Testis (tissue), 2 donors: ENCODE data around the gene JMJD6.

Experiments
- POLR2A ChIP-seq: fragments of 450-650 bp; IDR thresholded peaks from one replicate; pipeline ENCODE4 v1.6.1; 2017; ENCODE audit warnings: antibody characterized with exemption, mild to moderate bottlenecking, moderate library complexity
- TF ChIP-seq, protein P1 (sequence below), 3 experiments: fragments of 450-650 bp in 2 of 3; fragments of 200-600 bp in 1 of 3; sonication (generic) in 1 of 3; IDR thresholded peaks; one replicate each; pipeline ENCODE4 v1.5.1; 2016 to 2019; ENCODE audit warnings: antibody characterized with exemption in 3 of 3, mild to moderate bottlenecking in 2 of 3, moderate library complexity in 1 of 3

DNA sequence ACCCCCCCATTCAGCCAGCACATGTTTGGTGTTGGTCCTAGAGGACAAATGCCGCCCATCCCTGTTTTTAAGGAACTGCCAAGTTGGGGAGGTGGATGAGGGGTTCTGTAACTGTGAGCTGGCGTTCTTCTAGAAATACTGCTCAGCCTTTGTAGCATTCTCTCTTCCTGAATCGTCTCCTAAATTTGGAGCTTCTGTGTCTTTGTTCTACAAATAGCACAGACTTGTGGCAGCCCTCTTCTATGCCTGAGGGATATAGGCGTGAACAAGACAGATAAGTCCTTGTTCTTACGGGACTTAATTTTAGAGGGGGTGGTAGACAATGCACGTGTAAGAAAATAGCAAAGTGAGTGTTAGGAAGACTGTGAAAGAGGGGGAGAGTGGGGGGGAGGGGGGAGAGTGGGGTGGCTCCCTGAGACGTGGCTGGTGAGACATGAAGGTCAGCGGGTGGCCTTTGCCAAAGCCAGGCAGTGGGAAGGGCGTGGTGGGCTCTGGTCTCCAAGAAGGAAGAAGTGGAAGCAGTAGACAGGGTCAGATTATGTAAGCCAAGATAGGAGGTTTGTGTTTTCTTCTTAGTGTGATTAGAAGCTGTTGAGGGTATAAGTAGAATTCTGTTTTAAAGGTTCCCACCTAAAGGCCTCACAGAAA lies 21.4 kb upstream of the JMJD6 start:
- TF ChIP-seq, protein P1, sequence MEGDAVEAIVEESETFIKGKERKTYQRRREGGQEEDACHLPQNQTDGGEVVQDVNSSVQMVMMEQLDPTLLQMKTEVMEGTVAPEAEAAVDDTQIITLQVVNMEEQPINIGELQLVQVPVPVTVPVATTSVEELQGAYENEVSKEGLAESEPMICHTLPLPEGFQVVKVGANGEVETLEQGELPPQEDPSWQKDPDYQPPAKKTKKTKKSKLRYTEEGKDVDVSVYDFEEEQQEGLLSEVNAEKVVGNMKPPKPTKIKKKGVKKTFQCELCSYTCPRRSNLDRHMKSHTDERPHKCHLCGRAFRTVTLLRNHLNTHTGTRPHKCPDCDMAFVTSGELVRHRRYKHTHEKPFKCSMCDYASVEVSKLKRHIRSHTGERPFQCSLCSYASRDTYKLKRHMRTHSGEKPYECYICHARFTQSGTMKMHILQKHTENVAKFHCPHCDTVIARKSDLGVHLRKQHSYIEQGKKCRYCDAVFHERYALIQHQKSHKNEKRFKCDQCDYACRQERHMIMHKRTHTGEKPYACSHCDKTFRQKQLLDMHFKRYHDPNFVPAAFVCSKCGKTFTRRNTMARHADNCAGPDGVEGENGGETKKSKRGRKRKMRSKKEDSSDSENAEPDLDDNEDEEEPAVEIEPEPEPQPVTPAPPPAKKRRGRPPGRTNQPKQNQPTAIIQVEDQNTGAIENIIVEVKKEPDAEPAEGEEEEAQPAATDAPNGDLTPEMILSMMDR (IDR thresholded peaks at IDR 0.05) = no peak
- TF ChIP-seq POLR2A = no peak
